ENCODE measurements around the gene INAFM2. TPM values are rescaled to one million over a fixed set of nuclear protein-coding genes. Genes with fewer than 3 reads are reported as not detected.

INAFM2 gene
- total RNA-seq, 1 experiment from 2014 or later, result 25.4 TPM

DNA sequence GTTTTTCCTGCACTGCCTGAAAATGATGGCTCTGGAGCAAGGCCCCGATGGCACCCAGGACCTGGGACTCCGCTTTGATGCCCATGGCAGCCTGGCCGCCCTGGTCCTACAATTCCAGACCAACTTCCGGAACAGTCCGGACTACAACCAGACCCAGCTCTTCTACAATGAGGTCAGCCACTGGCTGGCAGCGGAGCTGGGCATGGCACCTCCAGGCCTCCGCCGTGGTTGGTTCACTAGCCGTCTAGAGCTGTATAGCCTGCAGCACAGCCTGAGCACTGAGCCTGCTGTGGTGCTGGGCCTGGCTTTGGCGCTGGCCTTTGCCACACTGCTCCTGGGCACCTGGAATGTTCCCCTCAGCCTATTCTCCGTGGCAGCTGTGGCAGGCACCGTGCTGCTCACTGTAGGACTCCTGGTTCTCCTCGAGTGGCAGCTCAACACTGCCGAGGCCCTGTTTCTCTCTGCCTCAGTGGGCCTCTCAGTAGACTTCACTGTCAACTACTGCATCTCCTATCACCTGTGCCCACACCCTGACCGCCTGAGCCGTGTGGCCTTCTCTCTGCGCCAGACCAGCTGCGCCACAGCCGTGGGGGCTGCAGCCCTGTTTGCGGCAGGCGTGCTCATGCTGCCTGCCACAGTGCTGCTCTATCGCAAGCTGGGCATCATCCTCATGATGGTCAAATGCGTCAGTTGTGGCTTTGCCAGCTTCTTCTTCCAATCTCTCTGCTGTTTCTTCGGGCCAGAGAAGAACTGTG, 45.4 kb downstream of the INAFM2 start:
- Mint-ChIP-seq H3K27me3 (ENCODE audit: low read depth) (peaks cover 51% of the 10 kb centered on the region), H3K27ac (no peak overlapping the region), H3K4me3 (no peak overlapping the region), H3K9me3 (peaks cover 0 to 2% of the 10 kb centered on the region in 2 experiments; a peak in 1 of 5 replicates), H3K36me3 (ENCODE audit: insufficient read depth in 1 of 3, low read depth in 3 of 3) (no peaks in the 10 kb centered on the region), H3K4me1 (peaks cover 23 to 27% of the 10 kb centered on the region in 2 experiments)
- H3K9me3 ChIP-seq (ENCODE audit: control insufficient read depth, low read depth, low read length), result no peaks in the 10 kb centered on the region
- H3K18ac ChIP-seq (ENCODE audit: insufficient read length, low read depth, low read length), result no peak overlapping the region
- no peak overlapping the region for H4K5ac ChIP-seq (ENCODE audit: insufficient read length, low read depth, low read length)
- no peak overlapping the region for H3K56ac ChIP-seq (ENCODE audit: insufficient read length, low read depth, low read length)
- H3K4me2 ChIP-seq (ENCODE audit: insufficient read depth, insufficient read length, low read length), result no peak overlapping the region
- H4K20me1 ChIP-seq (ENCODE audit: control insufficient read depth, insufficient read depth, insufficient read length), result no peaks in the 10 kb centered on the region
- no peak overlapping the region for H2AFZ ChIP-seq (ENCODE audit: low read length)
- no peak overlapping the region for H3T11ph ChIP-seq (ENCODE audit: low read length)
- H3K23ac ChIP-seq (ENCODE audit: insufficient read length, low read depth, low read length), result no peak overlapping the region
- DNase-seq, result no peak
- H3K4me1 ChIP-seq (ENCODE audit: insufficient read depth, low read length), result peaks cover 6% of the 10 kb centered on the region; the same call in 1 of the 2 replicates
- H2BK12ac ChIP-seq (ENCODE audit: insufficient read length, low read depth, low read length), result no peak overlapping the region
- no peaks in the 10 kb centered on the region for H3K79me1 ChIP-seq (ENCODE audit: insufficient read depth, low read depth, low read length, poor library complexity, severe bottlenecking)
- H3K23me2 ChIP-seq (ENCODE audit: insufficient read length, low read depth, low read length, poor library complexity, severe bottlenecking), result no peaks in the 10 kb centered on the region
- TF ChIP-seq, protein P1, sequence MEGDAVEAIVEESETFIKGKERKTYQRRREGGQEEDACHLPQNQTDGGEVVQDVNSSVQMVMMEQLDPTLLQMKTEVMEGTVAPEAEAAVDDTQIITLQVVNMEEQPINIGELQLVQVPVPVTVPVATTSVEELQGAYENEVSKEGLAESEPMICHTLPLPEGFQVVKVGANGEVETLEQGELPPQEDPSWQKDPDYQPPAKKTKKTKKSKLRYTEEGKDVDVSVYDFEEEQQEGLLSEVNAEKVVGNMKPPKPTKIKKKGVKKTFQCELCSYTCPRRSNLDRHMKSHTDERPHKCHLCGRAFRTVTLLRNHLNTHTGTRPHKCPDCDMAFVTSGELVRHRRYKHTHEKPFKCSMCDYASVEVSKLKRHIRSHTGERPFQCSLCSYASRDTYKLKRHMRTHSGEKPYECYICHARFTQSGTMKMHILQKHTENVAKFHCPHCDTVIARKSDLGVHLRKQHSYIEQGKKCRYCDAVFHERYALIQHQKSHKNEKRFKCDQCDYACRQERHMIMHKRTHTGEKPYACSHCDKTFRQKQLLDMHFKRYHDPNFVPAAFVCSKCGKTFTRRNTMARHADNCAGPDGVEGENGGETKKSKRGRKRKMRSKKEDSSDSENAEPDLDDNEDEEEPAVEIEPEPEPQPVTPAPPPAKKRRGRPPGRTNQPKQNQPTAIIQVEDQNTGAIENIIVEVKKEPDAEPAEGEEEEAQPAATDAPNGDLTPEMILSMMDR (conservative IDR thresholded peaks at IDR 0.05), result no peak
- no peak overlapping the region for H4K91ac ChIP-seq (ENCODE audit: insufficient read length, low read depth, low read length)
- H2BK5ac ChIP-seq (ENCODE audit: insufficient read length, low read length), result no peak overlapping the region
- H2BK120ac ChIP-seq (ENCODE audit: low read depth, low read length, poor library complexity, severe bottlenecking), result no peak overlapping the region
- no peak overlapping the region for H3K14ac ChIP-seq (ENCODE audit: insufficient read depth, low read length)
- no peak overlapping the region for H2BK20ac ChIP-seq (ENCODE audit: low read depth, low read length, poor library complexity, severe bottlenecking)
- no peaks in the 10 kb centered on the region for H3K79me2 ChIP-seq (ENCODE audit: insufficient read depth, low read length)
- no peak overlapping the region for H3K9ac ChIP-seq (ENCODE audit: extremely low read depth, insufficient read length, low read length)
- H3K27ac ChIP-seq (ENCODE audit: insufficient read length, low read depth, low read length), result no peak overlapping the region
- no CpG with 5 or more reads among the region's 24 CpGs for WGBS (ENCODE audit: extremely low coverage, insufficient read length, low lambda C conversion rate)
- H2BK15ac ChIP-seq (ENCODE audit: low read depth, low read length), result no peak overlapping the region
- no peak overlapping the region for H4K8ac ChIP-seq (replicated peaks; ENCODE audit: insufficient read length, low read depth, low read length)
- H3K27me3 ChIP-seq (ENCODE audit: insufficient read depth, low read length), result no peaks in the 10 kb centered on the region; the same call in 1 of the 2 replicates
- H3K4ac ChIP-seq (ENCODE audit: low read depth, low read length), result no peak overlapping the region
- no peak overlapping the region for H2AK5ac ChIP-seq (ENCODE audit: insufficient read length, low read length)
